Activated CD8-positive, alpha-beta memory T cell treated with anti-CD3 and anti-CD28 coated beads for 4 hours (primary cell): ENCODE measurements around the gene ANKK1.

Source experiments
- DNase-seq, 2 donors: peaks; one replicate each; pipeline ENCODE4 v3.0.0-alpha.2; 2020; ENCODE audit warnings: low read depth in 2 of 2

ANKK1 gene

GRCh38 chr11:113409526-113409925 is 21.9 kb downstream of the ANKK1 start:
- no peak for DNase-seq

DNA sequence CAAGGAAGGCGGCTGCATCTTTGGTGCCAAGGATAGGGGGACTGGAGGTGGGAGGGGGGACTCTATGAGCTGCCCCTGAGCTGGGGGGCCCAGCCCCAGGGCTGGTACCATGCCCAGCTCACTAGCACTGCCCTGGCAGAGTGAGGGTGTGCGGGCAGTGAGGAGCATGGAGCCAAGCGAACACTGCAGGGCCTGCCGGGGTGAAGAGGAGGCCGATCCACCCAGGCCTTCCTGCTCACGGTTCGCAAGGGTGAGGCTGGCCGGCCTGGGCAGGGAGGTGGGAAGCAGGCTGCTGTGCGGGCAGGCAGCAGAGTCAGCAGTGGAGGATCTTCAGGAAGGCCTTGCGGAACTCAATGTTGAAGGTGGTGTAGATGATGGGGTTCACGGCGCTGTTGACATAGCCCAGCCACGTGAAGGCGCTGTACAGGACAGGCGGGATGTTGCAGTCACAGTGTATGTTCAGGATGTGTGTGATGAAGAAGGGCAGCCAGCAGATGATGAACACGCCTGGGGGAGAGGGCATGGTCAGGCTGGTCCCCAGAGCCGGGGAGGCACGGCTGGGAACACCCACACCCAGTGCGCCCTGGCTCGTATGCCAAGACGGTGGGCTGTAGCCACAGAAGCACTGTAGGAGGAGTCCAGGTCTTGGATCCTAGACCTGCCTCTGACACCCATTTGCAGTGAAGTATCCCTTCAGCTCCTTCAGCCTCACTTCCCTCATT is 23.0 kb downstream of the ANKK1 start:
- DNase-seq: no peak

DNA sequence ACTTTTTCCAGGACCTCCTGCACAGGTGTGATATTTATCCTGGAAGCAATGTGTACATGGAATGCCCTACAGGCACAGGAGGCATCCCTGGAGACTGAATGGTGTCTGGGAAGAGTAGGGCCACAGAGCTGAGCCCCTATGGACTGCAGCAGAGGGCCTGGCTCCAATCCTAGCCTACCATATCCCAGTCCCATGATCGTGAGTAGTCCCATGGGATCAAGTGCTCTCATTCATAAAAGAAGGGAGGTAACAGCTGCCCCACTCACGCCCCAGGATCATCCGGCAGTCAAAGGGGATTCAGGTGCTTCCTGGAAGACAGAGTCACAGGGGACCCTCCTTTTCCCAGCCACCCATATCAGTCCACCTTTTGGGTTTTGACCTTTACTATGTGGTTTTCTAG is 24.0 kb downstream of the ANKK1 start:
- DNase-seq: no peak

DNA sequence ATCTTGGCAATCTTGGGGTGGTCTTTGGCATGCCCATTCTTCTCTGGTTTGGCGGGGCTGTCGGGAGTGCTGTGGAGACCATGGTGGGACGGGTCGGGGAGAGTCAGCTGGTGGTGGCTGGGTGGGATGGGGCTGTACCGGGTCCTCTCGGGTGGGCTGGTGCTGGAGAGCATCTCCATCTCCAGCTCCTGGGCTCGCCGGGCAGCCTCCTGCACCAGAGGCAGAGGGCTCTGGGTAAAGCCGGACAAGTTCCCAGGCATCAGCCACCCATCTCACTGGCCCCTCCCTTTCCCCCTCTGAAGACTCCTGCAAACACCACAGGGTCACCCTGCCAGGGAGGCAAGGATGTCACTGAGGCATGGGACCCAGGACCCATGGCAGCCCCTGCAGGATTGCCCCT is 25.1 kb downstream of the ANKK1 start:
- no peak for DNase-seq

DNA sequence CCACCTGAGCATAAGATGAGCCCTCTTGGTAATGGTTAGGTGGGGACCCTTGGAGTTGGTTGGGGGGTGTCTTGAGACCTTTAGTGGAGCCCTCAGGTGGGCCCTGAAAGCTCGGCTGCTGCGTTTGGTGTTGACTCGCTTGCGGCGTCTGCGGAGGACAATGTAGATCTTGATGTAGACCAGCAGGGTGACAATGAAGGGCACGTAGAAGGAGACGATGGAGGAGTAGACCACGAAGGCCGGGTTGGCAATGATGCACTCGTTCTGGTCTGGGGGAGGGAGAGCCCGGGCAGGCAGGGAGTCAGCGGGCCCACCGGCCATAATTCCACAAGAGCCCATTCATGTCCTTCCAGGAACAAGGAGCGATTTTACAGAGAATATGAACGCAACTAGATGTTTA is 27.8 kb downstream of the ANKK1 start:
- DNase-seq: no peak

- DNase-seq: no peak
Observed at GRCh38 chr11:113417428-113417827, 29.8 kb downstream of the ANKK1 start.

GRCh38 chr11:113419454-113420003 is 31.9 kb downstream of the ANKK1 start:
- no peak for DNase-seq

DNA sequence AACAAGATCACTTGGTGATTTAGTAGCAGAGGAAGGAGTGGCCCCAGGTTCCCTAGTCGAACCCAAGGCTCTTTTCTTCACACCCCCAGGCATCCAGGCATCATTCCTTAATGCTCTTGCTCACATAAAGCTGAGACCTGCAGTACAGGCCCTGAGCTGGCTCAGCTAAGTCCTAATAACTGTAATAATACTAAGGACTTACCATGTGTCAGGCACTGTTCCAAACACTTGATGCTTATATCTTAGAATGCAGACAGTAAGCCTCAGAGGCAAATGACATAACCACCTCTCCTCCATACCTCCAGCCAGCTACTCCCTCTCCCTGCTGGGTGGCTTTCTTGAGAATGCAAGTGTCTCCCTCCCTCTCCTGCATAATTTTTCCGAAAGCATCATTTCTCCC is 33.2 kb downstream of the ANKK1 start:
- DNase-seq: no peak

DNA sequence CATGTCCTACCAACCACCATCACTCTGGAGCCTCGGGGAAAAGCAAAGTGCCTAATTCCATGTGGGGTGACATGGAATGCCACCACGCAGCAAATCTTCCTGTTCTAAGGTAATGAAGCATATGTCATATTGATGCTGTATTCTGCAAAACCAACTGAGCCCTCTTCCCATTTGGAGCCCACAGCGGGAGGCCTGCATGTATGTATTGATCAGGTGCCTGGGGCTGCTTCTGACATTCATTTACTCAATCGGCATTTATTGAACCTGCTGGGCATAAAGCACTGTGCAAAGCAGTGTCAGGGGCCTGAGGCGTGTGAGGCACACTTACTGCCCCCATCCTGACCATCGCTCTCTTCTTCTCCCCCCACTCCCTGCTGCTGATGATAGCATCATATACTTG is 39.1 kb downstream of the ANKK1 start:
- no peak for DNase-seq

DNA sequence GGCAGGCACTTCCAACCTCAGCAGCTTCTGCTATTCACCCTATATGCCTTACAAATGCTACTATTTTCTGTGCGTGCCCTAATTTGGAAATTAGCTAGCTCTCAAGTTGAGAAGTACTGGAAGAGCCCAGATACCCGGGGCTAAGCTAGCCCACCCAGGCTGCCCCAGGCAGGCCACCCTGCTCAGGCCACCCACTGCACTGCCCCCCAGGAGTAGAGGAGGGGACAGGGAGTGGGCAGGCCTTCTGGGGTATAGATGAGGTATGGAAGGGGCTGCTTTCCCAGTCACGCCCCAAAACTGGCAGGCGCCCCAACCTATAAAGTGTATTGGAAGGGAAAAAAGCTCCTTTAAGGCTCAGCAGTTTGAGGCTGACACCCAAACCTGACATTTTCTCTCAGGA is 44.2 kb downstream of the ANKK1 start:
- no peak for DNase-seq

DNA sequence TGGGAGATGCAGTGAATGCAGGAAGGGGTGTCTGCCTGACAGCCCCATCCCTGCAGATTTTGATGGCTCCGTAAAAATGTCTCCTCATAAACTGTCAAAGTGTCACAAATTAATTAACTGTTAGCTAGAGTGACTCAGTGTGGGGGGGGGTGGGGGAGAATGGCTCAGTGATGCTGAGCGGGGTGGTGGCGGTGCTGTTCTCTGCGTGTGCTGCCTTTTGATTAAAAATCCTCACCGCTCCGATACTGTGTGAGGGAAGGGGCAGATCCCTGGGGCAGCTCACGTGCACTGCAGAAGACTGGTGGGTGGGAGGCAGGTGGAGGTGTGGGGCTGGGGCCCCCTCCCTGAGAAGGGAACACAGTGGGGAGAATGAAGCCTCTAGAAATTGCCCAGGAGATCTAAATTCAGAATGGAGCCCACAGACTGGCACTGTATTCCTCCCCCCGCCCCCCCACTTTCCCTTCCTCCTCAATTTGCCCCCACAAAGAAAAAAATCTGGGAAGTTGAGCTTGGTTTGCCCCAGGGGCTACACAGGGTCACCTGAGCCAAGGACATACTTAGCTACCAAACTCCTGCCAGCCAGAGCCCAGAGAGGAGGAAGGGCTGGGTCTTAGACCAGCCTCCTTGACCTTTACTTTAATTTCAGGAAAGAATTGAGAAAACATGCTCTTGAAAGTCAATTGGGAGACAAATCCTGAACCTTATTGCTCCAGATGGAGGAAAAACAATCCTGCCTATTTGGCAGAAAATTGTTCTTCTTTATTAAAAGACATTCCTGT is 47.8 kb downstream of the ANKK1 start:
- no peak for DNase-seq

GRCh38 chr11:113436672-113437252 is 49.2 kb downstream of the ANKK1 start:
- no peak for DNase-seq

DNA sequence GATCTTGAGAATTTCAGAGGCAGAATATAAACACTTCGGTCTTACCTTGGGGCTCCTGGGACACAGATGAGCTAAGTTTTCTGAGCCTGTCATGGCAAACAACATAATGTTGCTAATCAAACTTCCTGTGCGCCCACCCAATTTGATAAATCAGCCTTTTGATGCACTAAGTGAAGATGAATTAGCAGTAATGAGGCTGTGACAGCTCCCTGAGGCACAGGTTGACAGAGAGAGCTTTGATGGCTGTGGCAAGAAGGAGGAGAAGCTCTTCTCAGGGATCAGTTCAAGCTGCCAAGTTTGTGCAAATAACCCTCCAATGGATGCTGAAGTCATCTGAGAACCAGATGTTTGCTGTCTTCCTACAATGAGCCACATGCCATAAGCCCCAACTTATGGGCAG is 53.2 kb downstream of the ANKK1 start:
- DNase-seq: no peak

- no peak for DNase-seq
Observed at GRCh38 chr11:113444502-113445123, 57.0 kb downstream of the ANKK1 start.

DNA sequence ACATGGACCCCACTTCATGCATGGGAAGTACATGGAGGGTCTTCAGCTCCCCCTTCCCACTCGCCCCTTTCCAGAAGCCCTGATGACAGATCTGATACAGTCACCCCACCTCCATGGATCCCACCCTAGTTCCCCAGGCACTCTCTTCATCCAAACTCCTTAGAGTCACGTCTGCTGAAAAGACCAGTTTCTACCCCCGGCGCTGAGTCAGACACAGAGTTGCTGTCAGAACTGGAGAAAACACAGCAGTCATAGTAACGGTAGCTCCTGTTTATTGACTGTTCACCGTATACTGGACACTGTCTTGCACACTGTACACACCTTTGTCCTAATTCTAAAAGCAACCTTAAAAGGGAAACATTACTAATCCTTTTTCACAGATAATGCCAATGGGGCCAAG is 58.5 kb downstream of the ANKK1 start:
- no peak for DNase-seq

DNA sequence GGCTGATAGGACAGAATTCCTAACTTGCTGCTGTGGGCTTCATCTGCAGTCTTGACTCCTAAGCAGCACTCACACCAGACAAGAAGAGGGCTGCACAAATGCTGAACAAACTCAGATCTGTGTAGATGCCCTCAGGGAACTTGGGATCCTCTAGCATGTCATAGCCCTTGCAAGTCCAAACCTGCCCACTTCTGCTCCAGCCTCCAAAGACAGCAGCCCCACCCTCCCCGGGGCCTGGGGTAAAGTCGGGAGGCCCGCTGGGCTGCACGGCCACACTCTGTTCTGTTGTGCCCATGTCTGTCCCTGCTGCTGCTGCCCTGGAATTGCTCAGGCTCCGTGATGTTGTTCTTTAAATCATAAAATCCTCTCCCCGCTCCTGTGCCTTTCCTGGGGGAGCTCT is 59.4 kb downstream of the ANKK1 start:
- DNase-seq: no peak

- no peak for DNase-seq
Observed at GRCh38 chr11:113447621-113448315, 60.2 kb downstream of the ANKK1 start.

DNA sequence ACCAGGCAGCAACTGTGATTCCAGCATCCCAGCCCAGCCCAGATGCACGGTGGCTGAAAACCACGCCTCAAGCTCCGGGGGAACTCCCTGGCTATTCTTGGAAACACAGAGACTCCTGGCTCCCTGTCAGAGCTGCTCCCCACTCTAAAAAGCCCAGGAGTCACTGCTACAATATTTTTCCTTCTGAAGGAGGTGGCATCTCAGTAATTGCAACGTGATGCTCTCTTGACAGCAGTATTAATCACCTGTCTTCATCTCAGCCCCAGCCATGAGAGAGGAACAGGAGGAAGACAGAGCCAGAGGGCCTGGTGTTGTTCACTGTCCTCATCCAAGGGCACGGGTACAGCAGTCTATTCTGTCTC is 60.7 kb downstream of the ANKK1 start:
- no peak for DNase-seq

- no peak for DNase-seq
Observed at GRCh38 chr11:113449743-113450142, 62.2 kb downstream of the ANKK1 start.
